Measurements from ENCODE around the gene EXOC1. TPM values are rescaled to one million over a fixed set of nuclear protein-coding genes. Genes with fewer than 3 reads are reported as not detected.

The EXOC1 gene
- total RNA-seq, 1 experiment from 2014 or later, result 24.1 TPM

DNA sequence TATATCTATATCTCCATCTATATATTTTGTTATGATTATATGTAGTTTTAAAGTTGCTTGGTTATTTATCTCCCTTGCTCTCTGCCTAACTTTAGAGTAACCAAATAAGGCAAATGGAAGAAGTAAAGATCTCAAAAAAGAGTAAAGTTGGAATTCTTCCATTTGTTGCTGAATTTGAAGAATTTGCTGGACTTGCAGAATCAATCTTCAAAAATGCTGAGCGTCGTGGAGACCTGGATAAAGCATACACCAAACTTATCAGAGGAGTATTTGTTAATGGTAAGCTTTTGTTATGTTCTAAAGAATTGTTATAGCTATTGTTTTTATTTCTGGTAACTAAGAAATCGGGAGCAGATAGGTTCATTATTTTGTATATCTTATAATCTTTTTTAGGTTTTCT is 43.2 kb downstream of the EXOC1 start:
- no peak for ATAC-seq
- POLR2A ChIA-PET, result no interaction called here
- in situ Hi-C loops (cut with HindIII; ENCODE audit: low pct_unique_long_range_greater_than_20kb, low sequenced_read_pairs), result no loop called here
- no peak overlapping the region for H3K27ac ChIP-seq (ENCODE audit: low read length)
- no TSS peak for BruUV-seq (replicated peaks)
- no peaks in the 10 kb centered on the region; the same call in 1 of the 2 replicates for H3K36me3 ChIP-seq (ENCODE audit: control insufficient read depth, insufficient read depth, low read length)
- TF ChIP-seq SIN3A (IDR thresholded peaks at IDR 0.05; ENCODE audit: borderline replicate concordance, insufficient read depth, low read depth, low read length), result no peak
- no peak for TF ChIP-seq POLR2AphosphoS5 (IDR thresholded peaks at IDR 0.05; ENCODE audit: low read depth, low read length)
- no peak for TF ChIP-seq TCF7L2 (IDR thresholded peaks at IDR 0.05; ENCODE audit: low read depth, low read length)
- TF ChIP-seq, protein P1, sequence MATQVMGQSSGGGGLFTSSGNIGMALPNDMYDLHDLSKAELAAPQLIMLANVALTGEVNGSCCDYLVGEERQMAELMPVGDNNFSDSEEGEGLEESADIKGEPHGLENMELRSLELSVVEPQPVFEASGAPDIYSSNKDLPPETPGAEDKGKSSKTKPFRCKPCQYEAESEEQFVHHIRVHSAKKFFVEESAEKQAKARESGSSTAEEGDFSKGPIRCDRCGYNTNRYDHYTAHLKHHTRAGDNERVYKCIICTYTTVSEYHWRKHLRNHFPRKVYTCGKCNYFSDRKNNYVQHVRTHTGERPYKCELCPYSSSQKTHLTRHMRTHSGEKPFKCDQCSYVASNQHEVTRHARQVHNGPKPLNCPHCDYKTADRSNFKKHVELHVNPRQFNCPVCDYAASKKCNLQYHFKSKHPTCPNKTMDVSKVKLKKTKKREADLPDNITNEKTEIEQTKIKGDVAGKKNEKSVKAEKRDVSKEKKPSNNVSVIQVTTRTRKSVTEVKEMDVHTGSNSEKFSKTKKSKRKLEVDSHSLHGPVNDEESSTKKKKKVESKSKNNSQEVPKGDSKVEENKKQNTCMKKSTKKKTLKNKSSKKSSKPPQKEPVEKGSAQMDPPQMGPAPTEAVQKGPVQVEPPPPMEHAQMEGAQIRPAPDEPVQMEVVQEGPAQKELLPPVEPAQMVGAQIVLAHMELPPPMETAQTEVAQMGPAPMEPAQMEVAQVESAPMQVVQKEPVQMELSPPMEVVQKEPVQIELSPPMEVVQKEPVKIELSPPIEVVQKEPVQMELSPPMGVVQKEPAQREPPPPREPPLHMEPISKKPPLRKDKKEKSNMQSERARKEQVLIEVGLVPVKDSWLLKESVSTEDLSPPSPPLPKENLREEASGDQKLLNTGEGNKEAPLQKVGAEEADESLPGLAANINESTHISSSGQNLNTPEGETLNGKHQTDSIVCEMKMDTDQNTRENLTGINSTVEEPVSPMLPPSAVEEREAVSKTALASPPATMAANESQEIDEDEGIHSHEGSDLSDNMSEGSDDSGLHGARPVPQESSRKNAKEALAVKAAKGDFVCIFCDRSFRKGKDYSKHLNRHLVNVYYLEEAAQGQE (IDR thresholded peaks at IDR 0.05; ENCODE audit: insufficient read depth in 1 of 2, low read depth in 2 of 2, low read length in 1 of 2), result no peak
- TF ChIP-seq, protein P2, sequence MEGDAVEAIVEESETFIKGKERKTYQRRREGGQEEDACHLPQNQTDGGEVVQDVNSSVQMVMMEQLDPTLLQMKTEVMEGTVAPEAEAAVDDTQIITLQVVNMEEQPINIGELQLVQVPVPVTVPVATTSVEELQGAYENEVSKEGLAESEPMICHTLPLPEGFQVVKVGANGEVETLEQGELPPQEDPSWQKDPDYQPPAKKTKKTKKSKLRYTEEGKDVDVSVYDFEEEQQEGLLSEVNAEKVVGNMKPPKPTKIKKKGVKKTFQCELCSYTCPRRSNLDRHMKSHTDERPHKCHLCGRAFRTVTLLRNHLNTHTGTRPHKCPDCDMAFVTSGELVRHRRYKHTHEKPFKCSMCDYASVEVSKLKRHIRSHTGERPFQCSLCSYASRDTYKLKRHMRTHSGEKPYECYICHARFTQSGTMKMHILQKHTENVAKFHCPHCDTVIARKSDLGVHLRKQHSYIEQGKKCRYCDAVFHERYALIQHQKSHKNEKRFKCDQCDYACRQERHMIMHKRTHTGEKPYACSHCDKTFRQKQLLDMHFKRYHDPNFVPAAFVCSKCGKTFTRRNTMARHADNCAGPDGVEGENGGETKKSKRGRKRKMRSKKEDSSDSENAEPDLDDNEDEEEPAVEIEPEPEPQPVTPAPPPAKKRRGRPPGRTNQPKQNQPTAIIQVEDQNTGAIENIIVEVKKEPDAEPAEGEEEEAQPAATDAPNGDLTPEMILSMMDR (IDR thresholded peaks at IDR 0.05), result no peak
- no peaks in the 10 kb centered on the region for H3K4me1 ChIP-seq (ENCODE audit: control insufficient read depth, insufficient read depth, low read length)
- H3K27me3 ChIP-seq (ENCODE audit: control insufficient read depth, insufficient read depth, low read length), result no peaks in the 10 kb centered on the region
- DNase-seq (ENCODE audit: low read depth, low spot score), result no peak
- H3K9me3 ChIP-seq (ENCODE audit: control insufficient read depth, insufficient read depth, low read depth, low read length), result no peaks in the 10 kb centered on the region
- CTCF ChIA-PET, result no interaction called here
- intact Hi-C loops (cut with micrococcal nuclease; ENCODE audit: unreplicated experiment), result no loop called here
- no peak overlapping the region for H3K4me3 ChIP-seq (ENCODE audit: low read depth in 2 of 2, low read length in 2 of 2)

DNA sequence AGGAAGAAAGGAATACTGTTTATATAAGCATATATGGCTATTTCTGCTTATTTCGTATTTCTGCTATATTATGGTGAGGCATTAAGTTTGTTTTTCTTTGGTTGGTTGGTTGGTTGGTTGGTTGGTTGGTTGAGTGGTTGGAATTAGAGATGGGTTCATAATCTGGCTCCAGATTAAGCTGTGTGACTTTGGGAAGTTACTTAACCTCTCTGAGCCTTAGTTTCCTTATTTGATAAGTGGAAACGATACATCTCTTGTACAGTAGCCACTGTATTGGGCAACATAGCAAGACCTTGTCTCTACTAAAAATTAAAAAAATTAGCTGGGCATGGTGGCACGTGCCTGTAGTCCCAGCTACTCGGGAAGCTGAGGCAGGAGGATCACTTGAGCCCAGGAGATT is 49.2 kb downstream of the EXOC1 start:
- Histone ChIP-seq H3K36me3 (ENCODE audit: control insufficient read depth, insufficient read depth, low read length) (peaks cover 4% of the 10 kb centered on the region; the same call in 1 of the 2 replicates), H3K27ac (ENCODE audit: low read length) (no peak overlapping the region), H3K27me3 (ENCODE audit: control insufficient read depth, insufficient read depth, low read length) (no peaks in the 10 kb centered on the region), H3K9me3 (ENCODE audit: control insufficient read depth, insufficient read depth, low read depth, low read length) (no peaks in the 10 kb centered on the region), H3K4me3 (ENCODE audit: low read depth in 2 of 2, low read length in 2 of 2) (no peak overlapping the region), H3K4me1 (ENCODE audit: control insufficient read depth, insufficient read depth, low read length) (no peaks in the 10 kb centered on the region)
- in situ Hi-C loops (cut with HindIII; ENCODE audit: low pct_unique_long_range_greater_than_20kb, low sequenced_read_pairs), result no loop called here
- no TSS peak for BruUV-seq (replicated peaks)
- no peak for DNase-seq (ENCODE audit: low read depth, low spot score)
- CTCF ChIA-PET, result no interaction called here
- ATAC-seq, result no peak
- TF ChIP-seq, protein P2 (IDR thresholded peaks at IDR 0.05), result no peak
- intact Hi-C loops (cut with micrococcal nuclease; ENCODE audit: unreplicated experiment), result no loop called here
- POLR2A ChIA-PET, result no interaction called here

DNA sequence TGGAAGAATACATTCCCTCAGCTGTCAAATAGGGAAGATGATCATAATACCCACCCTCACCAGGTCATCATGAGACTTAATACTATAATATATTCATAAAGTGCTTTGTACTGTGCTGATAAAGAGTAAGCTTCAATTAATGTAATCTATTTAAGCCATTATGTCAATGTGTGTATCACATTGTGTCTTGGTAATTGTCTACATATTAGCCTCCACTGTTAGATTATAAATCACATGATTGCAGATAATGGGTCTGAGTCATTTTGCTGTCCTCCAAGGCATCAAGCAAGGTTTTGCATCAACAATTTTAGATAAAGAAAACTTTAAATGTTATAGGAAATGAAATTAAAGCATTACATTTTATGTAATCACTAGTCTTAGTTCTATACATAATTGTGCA is 50.1 kb downstream of the EXOC1 start:
- Histone ChIP-seq H3K36me3 (ENCODE audit: control insufficient read depth, insufficient read depth, low read length) (peaks cover 4% of the 10 kb centered on the region; the same call in 1 of the 2 replicates), H3K4me3 (ENCODE audit: low read depth in 2 of 2, low read length in 2 of 2) (no peak overlapping the region), H3K9me3 (ENCODE audit: control insufficient read depth, insufficient read depth, low read depth, low read length) (no peaks in the 10 kb centered on the region), H3K4me1 (ENCODE audit: control insufficient read depth, insufficient read depth, low read length) (no peaks in the 10 kb centered on the region), H3K27ac (ENCODE audit: low read length) (no peak overlapping the region), H3K27me3 (ENCODE audit: control insufficient read depth, insufficient read depth, low read length) (no peaks in the 10 kb centered on the region)
- DNase-seq (ENCODE audit: low read depth, low spot score) (no peak), ATAC-seq (no peak)
- TF ChIP-seq POLR2AphosphoS5 (IDR thresholded peaks at IDR 0.05; ENCODE audit: low read depth, low read length), result no peak
- TF ChIP-seq, protein P2 (IDR thresholded peaks at IDR 0.05), result no peak
- TF ChIP-seq TCF7L2 (IDR thresholded peaks at IDR 0.05; ENCODE audit: low read depth, low read length), result no peak
- TF ChIP-seq SIN3A (IDR thresholded peaks at IDR 0.05; ENCODE audit: borderline replicate concordance, insufficient read depth, low read depth, low read length), result no peak
- TF ChIP-seq, protein P1 (IDR thresholded peaks at IDR 0.05; ENCODE audit: insufficient read depth in 1 of 2, low read depth in 2 of 2, low read length in 1 of 2), result no peak
- in situ Hi-C loops (cut with HindIII; ENCODE audit: low pct_unique_long_range_greater_than_20kb, low sequenced_read_pairs) (no loop called here), intact Hi-C loops (cut with micrococcal nuclease; ENCODE audit: unreplicated experiment) (no loop called here)
- BruUV-seq (replicated peaks), result no TSS peak
- ChIA-PET CTCF (interaction anchor here (0.6 kb wide), 1 partner anchor 16 kb away, joined by 4 read pairs; no protein-coding TSS in a partner anchor), POLR2A (no interaction called here)
